HG03103 (cell line): ENCODE measurements around the gene CDH13.
"Not testable (repeated sequence)": the region's sequence is repeated elsewhere in the genome, so short reads cannot be mapped to it uniquely, and the experiment has no call there.

ENCODE experiments used
- ATAC-seq: cut with Tn5 transposase; IDR thresholded peaks from one replicate; pipeline ENCODE4 v1.9.1; 2021; ENCODE audit warnings: low read depth; ENCODE audit not compliant: unreplicated experiment

CDH13 gene

GRCh38 chr16:82917886-82918595 is 291.3 kb downstream of the CDH13 start:
- no peak for ATAC-seq

GRCh38 chr16:82924075-82924854 is 297.5 kb downstream of the CDH13 start:
- no peak for ATAC-seq

DNA sequence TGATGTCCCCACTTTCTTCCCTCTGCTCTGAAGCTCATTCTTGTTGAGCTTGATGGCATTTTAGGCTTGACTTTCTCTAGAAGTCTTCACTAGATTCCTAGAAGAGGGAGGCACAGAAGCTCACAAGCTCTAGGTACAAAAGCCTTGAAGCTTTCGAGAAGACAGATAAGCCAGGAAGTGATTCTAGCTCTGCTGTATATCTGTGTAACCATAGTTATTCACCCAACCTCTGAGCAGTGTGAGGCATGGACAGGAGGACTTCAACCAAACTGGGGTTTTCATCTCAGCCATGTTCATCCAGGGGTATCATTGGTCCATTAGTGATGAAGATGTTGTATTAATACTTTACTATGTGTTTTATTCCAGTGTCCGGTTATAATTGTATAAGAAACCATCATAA is 299.7 kb downstream of the CDH13 start:
- ATAC-seq = no peak

GRCh38 chr16:82933933-82934332 is 307.2 kb downstream of the CDH13 start:
- not testable (repeated sequence) for ATAC-seq

DNA sequence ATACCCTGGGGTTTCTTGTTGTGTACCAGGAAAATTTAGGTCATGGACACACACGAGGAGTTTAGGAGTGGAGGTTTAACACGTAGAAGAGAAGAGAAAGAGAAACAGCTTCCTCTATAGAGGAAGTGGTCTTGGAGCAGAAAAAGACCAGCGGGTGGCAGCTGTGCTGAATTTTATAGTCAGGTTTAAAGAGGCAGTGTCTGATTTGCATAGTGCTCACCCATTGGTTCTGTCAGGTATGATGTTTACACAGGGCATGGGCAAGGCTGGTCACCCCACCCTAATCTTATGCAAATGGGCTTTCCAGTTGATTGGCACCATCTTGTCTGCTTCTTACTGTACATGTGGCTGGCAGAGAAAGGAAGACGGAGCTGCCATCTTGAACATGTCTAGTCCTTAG is 309.0 kb downstream of the CDH13 start:
- no peak for ATAC-seq

- ATAC-seq = no peak
These were observed 310.3 kb downstream of the CDH13 start for GRCh38 chr16:82936941-82937551.

GRCh38 chr16:82937926-82938520 is 311.3 kb downstream of the CDH13 start:
- ATAC-seq = no peak

DNA sequence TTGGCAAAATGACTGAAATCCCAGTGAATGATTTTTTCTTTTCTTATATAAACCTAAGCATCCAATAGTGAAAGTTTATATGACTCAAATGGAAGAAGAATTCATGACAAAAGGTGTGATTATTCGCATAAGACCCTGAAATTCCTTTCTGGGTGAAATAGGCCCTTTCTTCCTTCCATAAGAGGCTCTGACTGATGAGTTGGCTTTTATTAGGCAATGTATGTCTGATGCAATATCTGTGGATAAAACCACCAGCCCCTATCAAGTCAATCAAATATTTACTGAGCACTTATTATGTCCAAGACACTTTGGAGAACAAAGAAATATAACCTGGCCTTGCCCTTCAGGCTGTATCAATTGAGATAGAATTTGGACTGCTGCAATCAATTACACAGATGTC is 316.6 kb downstream of the CDH13 start:
- no peak for ATAC-seq

DNA sequence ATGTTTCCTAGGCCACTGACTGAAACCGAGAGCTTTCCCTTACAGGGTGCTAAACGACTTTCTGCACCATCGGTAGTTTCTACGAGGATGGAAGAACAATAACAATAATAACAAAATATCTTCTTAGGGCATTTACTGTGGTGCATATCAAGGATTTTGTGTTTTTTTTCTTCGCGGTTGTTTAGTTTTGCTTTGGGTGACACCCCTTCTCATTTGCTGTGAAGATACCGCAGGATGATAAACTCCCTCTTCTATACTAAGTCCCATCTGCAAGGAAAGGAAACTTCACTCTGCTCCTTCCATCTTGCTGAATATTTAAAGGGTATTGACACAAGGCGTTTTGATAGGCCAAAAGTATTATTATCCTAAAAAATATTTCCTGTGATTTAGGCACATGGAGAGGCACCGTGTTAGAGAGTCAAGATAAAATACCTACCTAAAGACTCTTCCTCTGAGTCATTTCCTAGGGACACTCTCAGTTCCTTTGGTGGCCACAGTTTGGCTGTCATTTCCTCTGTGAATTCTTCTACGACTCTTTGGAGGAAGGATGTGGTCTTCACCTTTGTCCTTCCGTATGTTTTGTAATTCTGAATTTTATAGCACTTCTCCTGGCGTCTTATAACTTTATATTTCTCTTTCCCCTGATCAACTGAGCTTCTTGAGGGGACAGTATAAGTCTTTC is 318.8 kb downstream of the CDH13 start:
- ATAC-seq = no peak

GRCh38 chr16:82947698-82948097 is 320.9 kb downstream of the CDH13 start:
- no peak for ATAC-seq

DNA sequence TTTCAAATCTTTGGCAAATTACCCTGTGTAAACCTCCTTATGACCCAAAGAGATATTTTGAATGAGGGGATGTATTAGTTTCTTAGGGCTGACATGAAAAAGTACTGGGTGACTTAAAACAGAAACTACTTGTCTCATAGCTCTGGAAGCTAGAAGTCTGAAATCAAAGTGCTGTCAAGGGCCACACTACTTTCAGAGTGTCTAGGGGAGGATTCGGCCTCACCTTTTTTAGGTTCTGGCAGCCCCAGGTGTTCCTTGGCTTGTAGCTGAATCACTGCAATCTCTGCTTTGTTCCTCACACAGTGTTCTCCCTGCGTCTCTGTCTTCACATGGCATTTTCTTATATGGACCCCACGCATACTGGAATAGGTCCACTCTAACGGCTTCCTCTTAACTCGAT is 322.2 kb downstream of the CDH13 start:
- no peak for ATAC-seq

DNA sequence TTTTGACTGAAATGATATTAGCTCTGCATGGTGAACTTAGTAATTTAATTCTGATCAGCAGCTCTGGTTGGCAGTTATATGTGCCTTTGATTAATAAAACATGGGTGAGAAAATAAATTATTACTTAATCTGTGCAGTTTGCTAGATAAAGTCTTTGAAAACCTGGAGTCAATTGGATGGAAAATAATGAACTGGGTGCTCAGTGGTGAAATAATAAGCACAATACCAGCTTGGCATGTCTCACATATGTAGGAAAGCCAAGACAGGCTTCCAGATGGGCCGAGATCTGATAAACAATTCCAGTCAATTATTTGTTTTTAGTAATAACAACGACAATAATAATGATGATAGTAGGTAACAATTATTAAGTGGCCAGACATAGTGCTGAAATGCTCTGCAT is 326.7 kb downstream of the CDH13 start:
- ATAC-seq = no peak

DNA sequence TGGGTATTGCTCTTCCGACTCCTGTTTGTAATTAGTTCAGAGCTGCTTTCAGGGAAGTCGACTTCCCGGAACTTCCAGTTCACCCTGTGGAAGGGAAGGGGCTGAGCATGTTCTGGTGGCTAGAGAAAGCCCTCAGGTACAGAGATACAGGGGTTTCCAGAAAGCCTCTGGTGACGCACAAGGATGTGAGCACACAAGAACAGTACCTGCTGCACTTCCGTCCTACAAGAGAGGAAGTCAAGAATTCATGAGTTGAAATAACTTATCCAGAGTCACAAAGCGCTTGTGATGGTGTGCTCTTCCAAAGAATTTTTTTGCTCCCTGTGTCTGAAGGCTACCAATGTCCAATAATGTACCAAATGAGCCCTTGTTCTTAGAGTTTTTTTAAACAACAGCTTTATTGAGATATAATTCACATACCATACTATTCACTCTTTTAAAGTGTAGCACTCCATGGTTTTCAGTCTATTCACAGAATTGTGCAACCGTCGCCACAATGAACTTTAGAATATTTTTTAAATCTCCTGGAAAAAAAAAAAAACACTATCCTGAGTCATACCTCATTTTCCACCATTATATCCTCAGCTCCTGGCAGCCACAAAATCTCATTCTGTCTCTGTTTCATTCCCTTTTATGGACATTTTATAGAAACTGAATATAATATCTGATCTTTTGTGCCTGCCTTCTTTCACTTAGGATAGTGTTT is 327.6 kb downstream of the CDH13 start:
- ATAC-seq = no peak

- ATAC-seq = no peak
These were observed 329.1 kb downstream of the CDH13 start for GRCh38 chr16:82955741-82956348.

DNA sequence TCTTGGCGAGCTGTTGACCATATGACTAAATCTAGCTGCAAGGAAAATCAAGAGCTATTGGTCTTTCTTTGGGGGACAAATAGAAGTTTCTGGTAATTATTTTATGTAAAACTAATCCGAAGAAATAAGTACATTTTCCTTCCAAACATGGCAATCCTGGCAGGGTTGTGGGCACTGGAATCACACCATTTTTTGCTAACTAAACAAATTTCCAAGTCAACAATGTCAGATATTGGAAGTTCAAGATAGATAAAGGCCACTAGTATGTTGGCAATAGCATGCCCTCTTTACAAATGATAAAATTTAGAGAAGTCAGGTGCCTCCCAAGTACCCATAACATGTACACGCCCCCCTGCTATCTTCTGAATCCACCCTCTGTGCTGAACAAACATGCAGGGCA is 330.4 kb downstream of the CDH13 start:
- ATAC-seq = no peak

GRCh38 chr16:82960918-82961317 is 334.1 kb downstream of the CDH13 start:
- no peak for ATAC-seq

DNA sequence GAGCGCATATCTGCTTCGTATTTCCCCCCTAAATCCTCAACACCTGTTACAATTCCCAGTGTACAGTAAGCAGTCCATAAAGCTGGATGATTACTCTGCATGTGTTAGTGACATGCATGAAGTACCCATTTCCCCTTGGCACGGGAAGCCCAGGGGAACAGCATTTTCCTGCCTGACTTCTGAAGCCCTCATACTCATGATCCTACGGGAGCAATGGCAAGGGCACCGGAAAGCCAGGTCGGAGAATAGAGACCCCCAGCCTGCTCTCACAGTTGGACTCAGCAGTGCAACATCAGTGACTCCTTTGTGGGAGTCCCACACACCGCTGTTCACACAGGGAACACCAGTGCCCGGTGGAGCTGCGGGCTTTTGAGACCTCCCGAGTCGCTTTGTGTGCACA is 336.9 kb downstream of the CDH13 start:
- ATAC-seq = no peak

DNA sequence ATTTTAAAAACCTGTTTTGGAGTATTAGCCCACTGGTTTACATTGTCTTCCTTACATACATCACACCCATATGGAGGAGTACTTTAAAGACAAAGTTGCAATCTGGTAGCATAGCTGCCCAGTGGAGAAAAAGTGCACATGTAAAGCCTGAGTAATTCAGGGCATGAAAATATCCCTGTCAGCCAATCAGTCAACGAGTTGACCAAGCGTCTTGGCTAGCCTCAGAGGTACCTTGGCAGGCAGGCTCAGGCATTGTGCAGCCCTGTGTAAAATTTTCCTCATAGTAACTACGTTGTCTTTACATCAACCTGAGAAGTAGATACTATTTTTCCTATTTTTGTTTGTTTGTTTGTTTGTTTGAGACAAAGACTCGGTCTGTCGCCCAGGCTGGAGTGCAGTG is 339.0 kb downstream of the CDH13 start:
- ATAC-seq = no peak

DNA sequence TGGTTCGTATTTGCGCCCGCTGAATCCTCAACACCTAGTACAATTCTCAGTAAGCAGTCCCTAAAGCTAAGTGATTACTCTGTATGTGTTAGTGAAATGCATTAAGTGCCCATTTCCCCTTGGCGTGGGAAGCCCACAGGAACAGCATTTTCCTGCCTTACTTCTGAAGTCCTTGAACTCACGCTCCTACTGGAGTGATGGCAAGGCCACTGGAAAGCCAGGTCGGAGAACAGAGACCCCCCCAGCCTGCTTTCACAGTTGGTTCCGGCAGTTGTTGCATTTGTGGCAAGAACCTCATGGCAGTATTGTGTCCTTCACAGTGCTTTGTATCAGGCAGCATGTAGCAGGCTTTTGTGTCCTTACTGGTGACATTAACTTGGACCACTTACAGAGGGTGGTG is 340.7 kb downstream of the CDH13 start:
- ATAC-seq = no peak

- no peak for ATAC-seq
These were observed 344.4 kb downstream of the CDH13 start for GRCh38 chr16:82971126-82971525.
